HepG2 (cell line): Measurements from ENCODE around the gene ZFPM1. TPM values are rescaled to one million over a fixed set of nuclear protein-coding genes. Genes with fewer than 3 reads are reported as not detected.

ENCODE experiments used
- CHD2 ChIP-seq: IDR thresholded peaks from 2 replicates; pipeline ENCODE4 v1.6.1; 2011; ENCODE audit warnings: low read depth, low read length, improper control_type of control experiment
- DNMT1 ChIP-seq: sonication (generic); formaldehyde crosslinking; IDR thresholded peaks from 2 replicates; pipeline ENCODE4 v1.5.1; 2020; ENCODE audit warnings: mild to moderate bottlenecking, missing genetic modification reagents
- KDM5A ChIP-seq: fragments of 200-600 bp; sonication (generic); IDR thresholded peaks from 2 replicates; pipeline ENCODE4 v1.7.0; 2018; ENCODE audit warnings: antibody characterized with exemption, mild to moderate bottlenecking, low read length, borderline replicate concordance
- NCOR1 ChIP-seq: fragments of 200-600 bp; sonication (generic); IDR thresholded peaks from 2 replicates; pipeline ENCODE4 v1.7.0; 2017; ENCODE audit warnings: antibody characterized with exemption, low read length, borderline replicate concordance
- SAFB2 ChIP-seq: sonication (generic); formaldehyde crosslinking; IDR thresholded peaks from 2 replicates; pipeline ENCODE4 v1.5.1; 2020; ENCODE audit warnings: missing genetic modification reagents, low read depth, mild to moderate bottlenecking, borderline replicate concordance
- ZNF468 ChIP-seq: sonication (generic); formaldehyde crosslinking; IDR thresholded peaks from 2 replicates; pipeline ENCODE4 v1.8.0; 2022; ENCODE audit warnings: mild to moderate bottlenecking, moderate library complexity, missing genetic modification reagents
- ZNF746 ChIP-seq: sonication (generic); formaldehyde crosslinking; IDR thresholded peaks from 2 replicates; pipeline ENCODE4 v1.8.0; 2022; ENCODE audit warnings: mild to moderate bottlenecking, missing genetic modification reagents
- ZNF75D ChIP-seq: sonication (generic); formaldehyde crosslinking; IDR thresholded peaks from 2 replicates; pipeline ENCODE4 v1.8.1; 2023; ENCODE audit warnings: missing genetic modification reagents, mild to moderate bottlenecking, borderline replicate concordance
- polyA plus RNA-seq, 8 experiments: library from polyadenylated mRNA; depleted of rRNA in 3 of 8; stranded (reverse) in 7 of 8; unstranded in 1 of 8; fragments of >200 nt; fragmentation: Illumina TruSeq in 4 of 8; extraction: Trizol in 4 of 8; gene quantifications; 2 replicates each; pipeline versions ENCODE4 v1.2.1 to v1.2.3, GENCODE V29; 2011 to 2016; ENCODE audit warnings: low read depth in 4 of 8, missing spikeins in 1 of 8, mixed read lengths in 1 of 8; ENCODE audit not compliant: insufficient read depth in 1 of 8
- total RNA-seq, 5 experiments: library from RNA; depleted of rRNA; stranded (reverse); fragments of >200 nt; fragmentation: Illumina TruSeq; extraction: Trizol; gene quantifications; 2 replicates each; pipeline ENCODE4 v1.2.3, GENCODE V29; 2016; ENCODE audit warnings: low read depth in 1 of 5
- TF ChIP-seq, protein P1 (sequence below): sonication (generic); formaldehyde crosslinking; IDR thresholded peaks from 2 replicates; pipeline ENCODE4 v1.4.0; 2020; ENCODE audit warnings: low read depth, mild to moderate bottlenecking, missing genetic modification reagents
- TF ChIP-seq, protein P2 (sequence below): sonication (generic); formaldehyde crosslinking; IDR thresholded peaks from 2 replicates; pipeline ENCODE4 v1.4.0; 2020; ENCODE audit warnings: mild to moderate bottlenecking, missing genetic modification reagents, borderline replicate concordance
- TF ChIP-seq, protein P3 (sequence below), 2 experiments: fragments of 450-650 bp in 1 of 2; sonication (generic) in 1 of 2; formaldehyde crosslinking in 1 of 2; IDR thresholded peaks; 2 replicates each; pipeline versions ENCODE4 v1.6.1 to v1.8.0; 2016 to 2022; ENCODE audit warnings: antibody characterized with exemption in 1 of 2, mild to moderate bottlenecking in 1 of 2, missing genetic modification reagents in 1 of 2

ZFPM1 gene
- total and polyA plus RNA-seq, 2 of the 13 experiments (the other 11 are each of a cell fraction or from before 2014, with no cell fraction given): 1.3 to 3.8 TPM

DNA sequence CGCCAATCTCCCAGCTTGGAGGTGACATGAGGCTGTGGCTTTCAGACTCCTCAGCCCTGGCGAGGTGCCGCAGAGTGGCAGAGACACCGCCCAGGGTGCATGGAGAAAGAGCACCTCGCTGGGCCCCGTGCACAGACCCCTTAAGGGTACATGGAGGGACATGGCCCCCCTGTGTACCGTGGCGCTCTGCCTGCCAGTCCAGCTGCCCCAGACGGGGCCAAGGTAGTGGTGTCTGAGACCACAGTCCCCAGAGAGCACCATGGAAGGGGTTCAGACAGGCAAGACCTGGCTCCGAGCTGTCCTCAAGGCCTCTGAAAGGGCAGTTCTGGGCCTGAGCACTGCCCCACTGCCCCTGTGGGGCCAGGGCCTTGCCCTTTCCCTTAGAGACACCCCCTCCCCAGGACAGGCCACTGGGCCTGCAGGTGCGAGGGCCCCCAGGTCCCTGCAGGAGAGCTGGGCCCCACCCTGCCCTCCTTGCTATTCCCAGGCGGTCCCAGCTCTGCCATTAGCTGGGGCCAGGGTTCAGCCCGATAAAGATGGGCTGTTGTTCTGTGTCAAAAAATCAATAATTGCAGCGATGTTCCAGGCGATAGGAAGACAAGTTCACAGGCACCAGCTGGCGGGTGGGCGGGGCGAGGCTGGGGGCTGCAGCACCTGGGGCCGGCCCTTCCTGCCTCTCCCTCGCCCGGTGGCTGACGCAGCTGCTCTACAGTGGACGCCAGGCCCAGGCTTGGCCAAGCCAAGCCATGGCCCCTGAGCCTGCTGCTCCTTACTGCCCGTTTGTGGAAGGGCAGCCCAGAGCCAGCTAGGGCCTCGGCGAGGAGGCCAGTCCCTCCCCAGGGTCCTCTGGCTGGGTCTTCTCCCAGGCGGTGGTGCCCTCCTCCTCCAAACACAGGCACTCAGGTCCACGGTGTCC is 51.7 kb downstream of the ZFPM1 start (continued):
- TF ChIP-seq ZNF75D (CRISPR knock-in tag): no peak
- TF ChIP-seq, protein P1, sequence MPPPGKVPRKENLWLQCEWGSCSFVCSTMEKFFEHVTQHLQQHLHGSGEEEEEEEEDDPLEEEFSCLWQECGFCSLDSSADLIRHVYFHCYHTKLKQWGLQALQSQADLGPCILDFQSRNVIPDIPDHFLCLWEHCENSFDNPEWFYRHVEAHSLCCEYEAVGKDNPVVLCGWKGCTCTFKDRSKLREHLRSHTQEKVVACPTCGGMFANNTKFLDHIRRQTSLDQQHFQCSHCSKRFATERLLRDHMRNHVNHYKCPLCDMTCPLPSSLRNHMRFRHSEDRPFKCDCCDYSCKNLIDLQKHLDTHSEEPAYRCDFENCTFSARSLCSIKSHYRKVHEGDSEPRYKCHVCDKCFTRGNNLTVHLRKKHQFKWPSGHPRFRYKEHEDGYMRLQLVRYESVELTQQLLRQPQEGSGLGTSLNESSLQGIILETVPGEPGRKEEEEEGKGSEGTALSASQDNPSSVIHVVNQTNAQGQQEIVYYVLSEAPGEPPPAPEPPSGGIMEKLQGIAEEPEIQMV (CRISPR knock-in tag): 0 out of 2 replicates have a peak, but pooled peaks have one; percentile 81
- TF ChIP-seq, protein P2, sequence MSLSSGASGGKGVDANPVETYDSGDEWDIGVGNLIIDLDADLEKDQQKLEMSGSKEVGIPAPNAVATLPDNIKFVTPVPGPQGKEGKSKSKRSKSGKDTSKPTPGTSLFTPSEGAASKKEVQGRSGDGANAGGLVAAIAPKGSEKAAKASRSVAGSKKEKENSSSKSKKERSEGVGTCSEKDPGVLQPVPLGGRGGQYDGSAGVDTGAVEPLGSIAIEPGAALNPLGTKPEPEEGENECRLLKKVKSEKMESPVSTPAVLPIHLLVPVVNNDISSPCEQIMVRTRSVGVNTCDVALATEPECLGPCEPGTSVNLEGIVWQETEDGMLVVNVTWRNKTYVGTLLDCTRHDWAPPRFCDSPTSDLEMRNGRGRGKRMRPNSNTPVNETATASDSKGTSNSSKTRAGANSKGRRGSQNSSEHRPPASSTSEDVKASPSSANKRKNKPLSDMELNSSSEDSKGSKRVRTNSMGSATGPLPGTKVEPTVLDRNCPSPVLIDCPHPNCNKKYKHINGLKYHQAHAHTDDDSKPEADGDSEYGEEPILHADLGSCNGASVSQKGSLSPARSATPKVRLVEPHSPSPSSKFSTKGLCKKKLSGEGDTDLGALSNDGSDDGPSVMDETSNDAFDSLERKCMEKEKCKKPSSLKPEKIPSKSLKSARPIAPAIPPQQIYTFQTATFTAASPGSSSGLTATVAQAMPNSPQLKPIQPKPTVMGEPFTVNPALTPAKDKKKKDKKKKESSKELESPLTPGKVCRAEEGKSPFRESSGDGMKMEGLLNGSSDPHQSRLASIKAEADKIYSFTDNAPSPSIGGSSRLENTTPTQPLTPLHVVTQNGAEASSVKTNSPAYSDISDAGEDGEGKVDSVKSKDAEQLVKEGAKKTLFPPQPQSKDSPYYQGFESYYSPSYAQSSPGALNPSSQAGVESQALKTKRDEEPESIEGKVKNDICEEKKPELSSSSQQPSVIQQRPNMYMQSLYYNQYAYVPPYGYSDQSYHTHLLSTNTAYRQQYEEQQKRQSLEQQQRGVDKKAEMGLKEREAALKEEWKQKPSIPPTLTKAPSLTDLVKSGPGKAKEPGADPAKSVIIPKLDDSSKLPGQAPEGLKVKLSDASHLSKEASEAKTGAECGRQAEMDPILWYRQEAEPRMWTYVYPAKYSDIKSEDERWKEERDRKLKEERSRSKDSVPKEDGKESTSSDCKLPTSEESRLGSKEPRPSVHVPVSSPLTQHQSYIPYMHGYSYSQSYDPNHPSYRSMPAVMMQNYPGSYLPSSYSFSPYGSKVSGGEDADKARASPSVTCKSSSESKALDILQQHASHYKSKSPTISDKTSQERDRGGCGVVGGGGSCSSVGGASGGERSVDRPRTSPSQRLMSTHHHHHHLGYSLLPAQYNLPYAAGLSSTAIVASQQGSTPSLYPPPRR (CRISPR knock-in tag): peak; percentile 96
- TF ChIP-seq KDM5A: no peak
- TF ChIP-seq ZNF746 (CRISPR knock-in tag): peak; percentile 94
- peak; percentile 94; the same call in 1 of the 2 replicates for TF ChIP-seq ZNF468 (CRISPR knock-in tag)
- TF ChIP-seq, protein P3, sequence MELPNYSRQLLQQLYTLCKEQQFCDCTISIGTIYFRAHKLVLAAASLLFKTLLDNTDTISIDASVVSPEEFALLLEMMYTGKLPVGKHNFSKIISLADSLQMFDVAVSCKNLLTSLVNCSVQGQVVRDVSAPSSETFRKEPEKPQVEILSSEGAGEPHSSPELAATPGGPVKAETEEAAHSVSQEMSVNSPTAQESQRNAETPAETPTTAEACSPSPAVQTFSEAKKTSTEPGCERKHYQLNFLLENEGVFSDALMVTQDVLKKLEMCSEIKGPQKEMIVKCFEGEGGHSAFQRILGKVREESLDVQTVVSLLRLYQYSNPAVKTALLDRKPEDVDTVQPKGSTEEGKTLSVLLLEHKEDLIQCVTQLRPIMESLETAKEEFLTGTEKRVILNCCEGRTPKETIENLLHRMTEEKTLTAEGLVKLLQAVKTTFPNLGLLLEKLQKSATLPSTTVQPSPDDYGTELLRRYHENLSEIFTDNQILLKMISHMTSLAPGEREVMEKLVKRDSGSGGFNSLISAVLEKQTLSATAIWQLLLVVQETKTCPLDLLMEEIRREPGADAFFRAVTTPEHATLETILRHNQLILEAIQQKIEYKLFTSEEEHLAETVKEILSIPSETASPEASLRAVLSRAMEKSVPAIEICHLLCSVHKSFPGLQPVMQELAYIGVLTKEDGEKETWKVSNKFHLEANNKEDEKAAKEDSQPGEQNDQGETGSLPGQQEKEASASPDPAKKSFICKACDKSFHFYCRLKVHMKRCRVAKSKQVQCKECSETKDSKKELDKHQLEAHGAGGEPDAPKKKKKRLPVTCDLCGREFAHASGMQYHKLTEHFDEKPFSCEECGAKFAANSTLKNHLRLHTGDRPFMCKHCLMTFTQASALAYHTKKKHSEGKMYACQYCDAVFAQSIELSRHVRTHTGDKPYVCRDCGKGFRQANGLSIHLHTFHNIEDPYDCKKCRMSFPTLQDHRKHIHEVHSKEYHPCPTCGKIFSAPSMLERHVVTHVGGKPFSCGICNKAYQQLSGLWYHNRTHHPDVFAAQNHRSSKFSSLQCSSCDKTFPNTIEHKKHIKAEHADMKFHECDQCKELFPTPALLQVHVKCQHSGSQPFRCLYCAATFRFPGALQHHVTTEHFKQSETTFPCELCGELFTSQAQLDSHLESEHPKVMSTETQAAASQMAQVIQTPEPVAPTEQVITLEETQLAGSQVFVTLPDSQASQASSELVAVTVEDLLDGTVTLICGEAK (IDR thresholded peaks at IDR 0.05): no peak
- TF ChIP-seq, protein P3 (CRISPR knock-in tag; IDR thresholded peaks at IDR 0.05): peak; percentile 78
- peak; percentile 88; the same call in 1 of the 2 replicates for TF ChIP-seq NCOR1
- TF ChIP-seq CHD2: no peak
- peak; percentile 90; the same call in 1 of the 2 replicates for TF ChIP-seq DNMT1 (CRISPR knock-in tag)
- TF ChIP-seq SAFB2: peak; percentile 70; the same call in 1 of the 2 replicates
